Upper lobe of right lung (tissue), 1 donor: ENCODE measurements around the gene MAGI2. TPM values are rescaled to one million over a fixed set of nuclear protein-coding genes. Genes with fewer than 3 reads are reported as not detected.
A peak's percentile ranks its signal among the peaks of the same experiment; 100 is the strongest.

Experiments used
- ATAC-seq: fragments of 200-7000 bp; cut with Tn5 transposase; one replicate; pipeline ENCODE4 v1.9.1; 2020; ENCODE audit warnings: mild to moderate bottlenecking, moderate library complexity
- DNase-seq: peaks from one replicate; pipeline ENCODE4 v3.0.0-alpha.2; 2020
- H3K27ac ChIP-seq: fragments of 200-600 bp; one replicate; pipeline ENCODE4 v1.8.0; 2022
- H3K27me3 ChIP-seq: fragments of 200-600 bp; one replicate; pipeline ENCODE4 v1.8.0; 2022; ENCODE audit warnings: mild to moderate bottlenecking
- H3K36me3 ChIP-seq: fragments of 200-600 bp; one replicate; pipeline ENCODE4 v1.8.0; 2022
- H3K4me1 ChIP-seq: fragments of 200-600 bp; one replicate; pipeline ENCODE4 v1.8.0; 2022
- H3K4me3 ChIP-seq: fragments of 200-600 bp; one replicate; pipeline ENCODE4 v1.8.0; 2022; ENCODE audit warnings: mild to moderate bottlenecking
- H3K9me3 ChIP-seq: fragments of 200-600 bp; one replicate; pipeline ENCODE4 v1.8.0; 2022
- intact Hi-C: fragments of 100-400 bp; cut with DNase I; formaldehyde crosslinking; loops from one replicate; pipeline ENCODE4 v1.11.0; 2022
- total RNA-seq: library from RNA; stranded (reverse); fragmentation: NEBNext Ultra II Directional; extraction: Animal tissue kit (Norgen Biotek cat#: 25700); gene quantifications from one replicate; pipeline ENCODE4 v1.2.1, GENCODE V29; 2021
- TF ChIP-seq, protein P1 (sequence below): fragments of 200-600 bp; IDR thresholded peaks from one replicate; pipeline ENCODE4 v1.8.0; 2022; ENCODE audit warnings: antibody characterized with exemption
- donor health status: DM: no; HTN: yes; CAD: no; lungs with severe emphysema.

The MAGI2 gene
- total RNA-seq, 1 donor from 2014 or later = 12.8 TPM

DNA sequence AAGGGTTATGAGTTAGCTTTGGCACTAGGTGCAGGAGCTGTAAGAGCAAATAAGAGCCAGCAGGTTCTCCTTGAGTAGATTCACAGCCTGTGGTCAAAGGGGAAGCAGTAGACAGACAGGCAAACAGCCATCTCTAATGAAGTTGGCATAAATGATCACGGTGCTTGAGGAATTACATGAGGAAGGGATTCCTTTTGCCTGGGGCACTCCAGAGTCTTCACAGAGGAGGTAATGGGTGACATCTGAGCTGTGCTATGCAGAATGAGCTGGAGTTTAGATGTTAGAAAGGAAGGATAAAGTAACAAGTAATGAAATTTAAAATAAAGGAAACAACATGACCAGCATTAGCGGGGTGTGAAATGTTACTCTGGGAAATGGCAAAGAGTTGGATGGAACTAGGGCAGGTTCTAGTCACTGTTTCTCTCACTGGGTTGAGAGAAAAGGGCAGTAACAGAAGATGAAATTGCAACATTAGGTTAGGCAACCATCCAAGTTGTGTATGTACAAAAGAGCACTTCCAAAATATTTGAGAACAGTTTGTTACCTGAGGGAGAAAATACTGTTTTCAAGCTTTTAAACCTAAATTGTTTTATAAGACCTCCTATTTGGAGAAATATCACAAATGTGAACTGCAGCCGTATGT lies 1041.1 kb downstream of the MAGI2 start:
- no peaks in the 10 kb centered on the region for H3K27me3 ChIP-seq
- H3K4me1 ChIP-seq = no peaks in the 10 kb centered on the region
- intact Hi-C loops = no loop called here
- TF ChIP-seq, protein P1, sequence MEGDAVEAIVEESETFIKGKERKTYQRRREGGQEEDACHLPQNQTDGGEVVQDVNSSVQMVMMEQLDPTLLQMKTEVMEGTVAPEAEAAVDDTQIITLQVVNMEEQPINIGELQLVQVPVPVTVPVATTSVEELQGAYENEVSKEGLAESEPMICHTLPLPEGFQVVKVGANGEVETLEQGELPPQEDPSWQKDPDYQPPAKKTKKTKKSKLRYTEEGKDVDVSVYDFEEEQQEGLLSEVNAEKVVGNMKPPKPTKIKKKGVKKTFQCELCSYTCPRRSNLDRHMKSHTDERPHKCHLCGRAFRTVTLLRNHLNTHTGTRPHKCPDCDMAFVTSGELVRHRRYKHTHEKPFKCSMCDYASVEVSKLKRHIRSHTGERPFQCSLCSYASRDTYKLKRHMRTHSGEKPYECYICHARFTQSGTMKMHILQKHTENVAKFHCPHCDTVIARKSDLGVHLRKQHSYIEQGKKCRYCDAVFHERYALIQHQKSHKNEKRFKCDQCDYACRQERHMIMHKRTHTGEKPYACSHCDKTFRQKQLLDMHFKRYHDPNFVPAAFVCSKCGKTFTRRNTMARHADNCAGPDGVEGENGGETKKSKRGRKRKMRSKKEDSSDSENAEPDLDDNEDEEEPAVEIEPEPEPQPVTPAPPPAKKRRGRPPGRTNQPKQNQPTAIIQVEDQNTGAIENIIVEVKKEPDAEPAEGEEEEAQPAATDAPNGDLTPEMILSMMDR = no peak
- ATAC-seq (peak; percentile 46), DNase-seq (no peak)
- H3K9me3 ChIP-seq = no peaks in the 10 kb centered on the region
- no peak overlapping the region for H3K4me3 ChIP-seq
- no peaks in the 10 kb centered on the region for H3K36me3 ChIP-seq
- H3K27ac ChIP-seq = no peak overlapping the region

DNA sequence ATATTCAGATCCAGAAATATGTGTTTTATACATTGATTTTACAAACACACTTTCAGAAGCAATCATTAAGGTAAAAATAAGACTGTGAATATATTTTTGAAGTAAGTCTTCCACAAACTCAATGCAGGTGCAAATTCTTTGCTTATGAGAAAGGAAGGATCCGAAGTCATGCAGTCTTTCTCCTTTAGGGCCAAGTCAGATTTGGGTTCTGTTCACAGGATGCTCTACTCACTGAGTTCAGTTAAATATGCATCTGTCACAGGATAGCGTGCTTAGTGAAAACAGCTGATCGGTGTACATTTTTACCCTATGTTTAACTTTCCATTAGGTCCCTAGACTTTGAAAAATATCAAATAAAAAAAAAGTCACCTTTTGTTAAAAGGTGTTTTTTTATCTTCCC lies 1046.4 kb downstream of the MAGI2 start:
- no peak for ATAC-seq
- no peaks in the 10 kb centered on the region for H3K4me1 ChIP-seq
- no peaks in the 10 kb centered on the region for H3K27me3 ChIP-seq
- intact Hi-C loops = no loop called here
- TF ChIP-seq, protein P1 = no peak
- no peak for DNase-seq
- H3K9me3 ChIP-seq = no peaks in the 10 kb centered on the region
- no peak overlapping the region for H3K4me3 ChIP-seq
- no peaks in the 10 kb centered on the region for H3K36me3 ChIP-seq
- no peak overlapping the region for H3K27ac ChIP-seq

DNA sequence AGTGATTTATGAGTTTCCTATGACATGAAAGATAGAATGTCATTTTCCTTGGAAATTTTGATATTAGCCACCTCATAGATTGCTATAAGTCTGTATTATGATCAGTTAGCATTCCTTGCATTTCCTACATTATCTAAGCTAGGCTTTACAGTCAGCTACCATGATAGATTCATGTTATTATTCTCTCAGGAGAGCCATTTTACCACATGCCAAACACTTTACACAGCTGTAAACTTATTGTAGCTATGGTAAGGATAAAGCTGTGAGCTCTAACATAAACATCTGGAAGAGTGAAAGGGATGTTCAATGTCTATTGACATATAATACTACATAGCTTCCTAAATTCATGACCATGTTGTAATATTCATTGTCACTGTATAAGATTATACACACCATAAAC lies 1046.9 kb downstream of the MAGI2 start:
- Histone ChIP-seq H3K9me3 (no peaks in the 10 kb centered on the region), H3K36me3 (no peaks in the 10 kb centered on the region), H3K4me3 (no peak overlapping the region), H3K4me1 (no peaks in the 10 kb centered on the region), H3K27me3 (no peaks in the 10 kb centered on the region), H3K27ac (no peak overlapping the region)
- TF ChIP-seq, protein P1 = no peak
- intact Hi-C loops = no loop called here
- ATAC-seq = no peak
- DNase-seq = no peak

DNA sequence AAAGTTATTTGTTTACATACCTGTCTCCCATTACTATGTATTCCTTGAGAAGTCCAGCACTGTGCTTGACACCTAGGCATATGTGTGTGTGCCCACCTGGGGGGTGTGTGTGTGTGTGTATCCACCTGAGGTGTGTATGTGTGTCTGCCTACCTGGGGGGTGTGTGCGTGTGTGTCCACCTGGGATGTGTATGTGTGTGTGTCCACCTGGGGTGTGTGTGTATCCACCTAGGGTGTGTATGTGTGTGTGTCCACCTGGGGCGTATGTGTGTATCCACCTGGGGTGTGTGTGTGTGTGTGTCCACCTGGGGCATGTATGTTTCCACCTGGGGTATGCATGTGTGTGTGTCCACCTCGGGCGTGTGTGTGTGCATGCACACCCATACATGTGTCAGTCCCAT lies 1051.4 kb downstream of the MAGI2 start:
- intact Hi-C loops = no loop called here
- ATAC-seq (no peak), DNase-seq (no peak)
- H3K9me3 ChIP-seq = no peaks in the 10 kb centered on the region
- TF ChIP-seq, protein P1 = no peak
- no peaks in the 10 kb centered on the region for H3K4me1 ChIP-seq
- no peaks in the 10 kb centered on the region for H3K36me3 ChIP-seq
- H3K27me3 ChIP-seq = no peaks in the 10 kb centered on the region
- no peak overlapping the region for H3K4me3 ChIP-seq
- no peak overlapping the region for H3K27ac ChIP-seq

DNA sequence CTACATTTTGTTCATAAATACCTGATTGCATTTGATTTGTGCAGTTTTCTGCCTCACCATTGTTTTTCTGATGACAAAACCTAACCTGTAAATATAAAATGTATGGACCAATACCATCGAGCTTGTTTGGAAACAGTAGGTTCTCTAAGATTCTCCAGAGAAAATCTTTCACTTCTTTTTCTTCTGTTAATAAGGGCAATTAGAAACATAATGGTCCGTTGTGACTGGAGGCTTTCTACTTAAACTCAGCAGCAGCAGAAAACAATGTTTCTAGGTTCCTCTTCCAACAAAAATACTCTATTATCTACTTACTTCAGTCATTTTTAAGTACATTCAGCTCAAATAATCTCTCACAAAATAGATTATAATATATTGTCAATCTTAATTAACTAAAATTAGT lies 1053.4 kb downstream of the MAGI2 start:
- intact Hi-C loops = no loop called here
- H3K4me3 ChIP-seq = no peak overlapping the region
- TF ChIP-seq, protein P1 = no peak

More for the DNA sequence above, 1053.4 kb downstream of the MAGI2 start:
- no peaks in the 10 kb centered on the region for H3K9me3 ChIP-seq
- H3K27ac ChIP-seq = no peak overlapping the region
- DNase-seq (no peak), ATAC-seq (no peak)
- H3K36me3 ChIP-seq = no peaks in the 10 kb centered on the region
- no peaks in the 10 kb centered on the region for H3K4me1 ChIP-seq
- no peaks in the 10 kb centered on the region for H3K27me3 ChIP-seq
